Lung (tissue), 12 donors: ENCODE measurements around the gene CFAP410. TPM values are rescaled to one million over a fixed set of nuclear protein-coding genes. Genes with fewer than 3 reads are reported as not detected.
"Not testable (repeated sequence)": the region's sequence is repeated elsewhere in the genome, so short reads cannot be mapped to it uniquely, and the experiment has no call there.

Experiments used
- ATAC-seq: fragments of 200-7000 bp; cut with Tn5 transposase; one replicate; pipeline ENCODE4 v1.9.1; 2020; ENCODE audit warnings: moderate number of reproducible peaks; ENCODE audit not compliant: insufficient read depth, low FRiP score
- DNase-seq, 3 donors: peaks; one replicate each; pipeline ENCODE4 v3.0.0-alpha.2; 2013 to 2017
- H3K27ac ChIP-seq, 2 donors: one replicate each; pipeline ENCODE4 v1.5.1; 2013; ENCODE audit warnings: mild to moderate bottlenecking in 2 of 2, moderate library complexity in 2 of 2, control low read depth in 1 of 2, inconsistent platforms in 1 of 2, low read depth in 1 of 2, low read length in 1 of 2
- H3K27me3 ChIP-seq, 3 donors: one replicate each; pipeline ENCODE4 v1.5.1; 2013; ENCODE audit warnings: low read length in 2 of 3; ENCODE audit not compliant: control insufficient read depth in 3 of 3, insufficient read depth in 3 of 3
- H3K36me3 ChIP-seq, 4 donors: one replicate each; pipeline ENCODE4 v1.5.1; 2013; ENCODE audit warnings: low read length in 4 of 4, mild to moderate bottlenecking in 1 of 4, moderate library complexity in 1 of 4; ENCODE audit not compliant: control insufficient read depth in 4 of 4, insufficient read depth in 4 of 4
- H3K4me1 ChIP-seq, 5 donors: one replicate each; pipeline ENCODE4 v1.5.1; 2013; ENCODE audit warnings: low read length in 5 of 5, mild to moderate bottlenecking in 2 of 5, moderate library complexity in 1 of 5; ENCODE audit not compliant: control insufficient read depth in 5 of 5, insufficient read depth in 5 of 5
- H3K4me3 ChIP-seq: one replicate; pipeline ENCODE4 v1.5.1; 2013; ENCODE audit warnings: mild to moderate bottlenecking, control low read depth, moderate library complexity
- H3K9ac ChIP-seq, 2 donors: one replicate each; pipeline ENCODE4 v1.5.1; 2013; ENCODE audit warnings: low read length in 2 of 2, control low read depth in 1 of 2; ENCODE audit not compliant: insufficient read depth in 1 of 2
- H3K9me3 ChIP-seq, 4 donors: one replicate each; pipeline ENCODE4 v1.5.1; 2013; ENCODE audit warnings: low read length in 3 of 4, mild to moderate bottlenecking in 1 of 4, moderate library complexity in 1 of 4; ENCODE audit not compliant: control insufficient read depth in 4 of 4, insufficient read depth in 3 of 4
- CTCF ChIP-seq: IDR thresholded peaks from 2 replicates; pipeline ENCODE4 v1.5.1; 2012; ENCODE audit warnings: mild to moderate bottlenecking; ENCODE audit errors: control extremely low read depth, extremely low read depth
- WGBS, 2 donors: extraction: QIAGEN DNeasy Blood & Tissue Kit; methylation state at CpG; one replicate each; pipeline ENCODE4 v1.1.7; 2013; 5-methylcytosine and 5-hydroxymethylcytosine counted together
- polyA plus RNA-seq, 2 donors: library from polyadenylated mRNA; stranded (reverse); fragments of 200-250 nt; gene quantifications; one replicate each; pipeline ENCODE4 v1.2.1, GENCODE V29; 2013
- total RNA-seq, 2 donors: library from RNA; depleted of rRNA in 1 of 2; stranded (reverse); fragments of >200 nt in 1 of 2; gene quantifications; one replicate each; pipeline ENCODE4 v1.2.1, GENCODE V29; 2014 to 2021
- donor health status: control.
- donor health status: control.
- donor health status: Bipolar disorder and iron deficiency.
- donor health status: healthy.
- donor health status: DM: yes; HTN: yes; CAD: no.

The CFAP410 gene
- total and polyA plus RNA-seq, 4 donors = 24.3 to 72.7 (median 39.5) TPM

GRCh38 chr21:44285138-44285992 is 53.8 kb downstream of the CFAP410 start, which contains the start of gene AIRE:
Gene AIRE, plus strand, starts transcription at chr21:44285876. Its CDS starts 131 bp downstream, at chr21:44286007.
- Histone ChIP-seq H3K27me3 (peaks cover 0 to 25% (median 0%) of the 10 kb centered on the region in 3 donors), H3K9ac (no peak within 1 kb of the TSS), H3K36me3 (no peaks in the 10 kb centered on the region), H3K27ac (no peak within 1 kb of the TSS), H3K9me3 (no peaks in the 10 kb centered on the region), H3K4me1 (peaks cover 0 to 15% (median 4%) of the 10 kb centered on the region in 5 donors), H3K4me3 (no peak within 1 kb of the TSS)
- peak in 1 of 3 donors; percentile 34 for DNase-seq
- no peak for TF ChIP-seq CTCF
- WGBS, 2 donors = 37 to 58% methylated on average over 56 of the region's 56 CpGs
- no peak for ATAC-seq

DNA sequence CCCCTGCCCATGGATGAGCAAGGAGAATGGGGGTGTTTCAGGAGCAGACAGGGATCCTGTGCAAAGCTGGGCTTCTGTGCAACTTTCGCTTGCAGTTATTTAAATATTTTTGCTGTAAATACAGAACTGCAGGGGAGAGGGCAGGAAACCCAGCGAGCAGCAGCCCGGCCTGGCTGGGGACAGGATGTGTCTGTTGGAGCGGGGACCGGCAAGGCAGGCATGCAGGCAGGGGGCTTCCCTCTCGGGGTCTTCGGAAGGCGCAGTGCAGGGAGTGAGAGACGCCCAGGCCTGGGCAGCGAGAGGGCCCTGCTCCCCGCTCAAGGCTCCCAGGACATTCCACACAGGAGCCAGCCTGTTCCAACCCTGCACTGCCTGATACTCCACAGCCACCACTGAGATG is 55.2 kb downstream of the CFAP410 start:
- WGBS, 2 donors = 23 to 58% methylated on average over 11 of the region's 11 CpGs
- DNase-seq = peak in 1 of 3 donors; percentile 32
- Histone ChIP-seq H3K9ac (no peak overlapping the region), H3K4me1 (peaks cover 0 to 15% (median 4%) of the 10 kb centered on the region in 5 donors), H3K27ac (no peak overlapping the region), H3K27me3 (peaks cover 0 to 25% (median 0%) of the 10 kb centered on the region in 3 donors), H3K9me3 (no peaks in the 10 kb centered on the region), H3K4me3 (no peak overlapping the region), H3K36me3 (no peaks in the 10 kb centered on the region)
- TF ChIP-seq CTCF = no peak
- no peak for ATAC-seq

DNA sequence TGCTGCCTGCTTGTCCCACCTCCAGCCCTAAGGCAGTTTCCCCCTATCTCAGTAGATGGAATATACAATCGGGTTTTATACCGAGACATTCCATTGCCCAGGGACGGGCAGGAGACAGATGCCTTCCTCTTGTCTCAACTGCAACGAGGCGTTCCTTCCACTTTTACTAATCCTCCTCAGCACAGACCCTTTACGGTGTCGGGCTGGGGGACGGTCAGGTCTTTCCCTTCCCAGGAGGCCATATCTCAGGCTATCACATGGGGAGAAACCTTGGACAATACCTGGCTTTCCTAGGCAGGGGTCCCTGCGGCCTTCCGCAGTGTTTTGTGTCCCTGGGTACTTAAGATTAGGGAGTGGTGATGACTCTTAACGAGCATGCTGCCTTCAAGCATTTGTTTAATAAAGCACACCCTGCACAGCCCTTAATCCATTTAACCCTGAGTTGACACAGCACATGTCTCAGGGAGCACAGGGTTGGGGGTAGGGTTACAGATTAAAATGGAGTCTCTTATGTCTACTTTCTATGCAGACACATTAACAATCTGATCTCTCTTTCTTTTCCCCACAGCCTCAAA is 55.9 kb downstream of the CFAP410 start:
- ATAC-seq, DNase-seq, H3K9me3 ChIP-seq, H3K36me3 ChIP-seq, H3K27ac ChIP-seq, H3K4me3 ChIP-seq, H3K9ac ChIP-seq: not testable (repeated sequence)
- H3K4me1 ChIP-seq = peaks cover 0 to 15% (median 4%) of the 10 kb centered on the region in 5 donors
- 49 to 53% methylated on average over 10 to 11 of the region's 11 CpGs for WGBS, 2 donors
- H3K27me3 ChIP-seq = peaks cover 0 to 25% (median 0%) of the 10 kb centered on the region in 3 donors

DNA sequence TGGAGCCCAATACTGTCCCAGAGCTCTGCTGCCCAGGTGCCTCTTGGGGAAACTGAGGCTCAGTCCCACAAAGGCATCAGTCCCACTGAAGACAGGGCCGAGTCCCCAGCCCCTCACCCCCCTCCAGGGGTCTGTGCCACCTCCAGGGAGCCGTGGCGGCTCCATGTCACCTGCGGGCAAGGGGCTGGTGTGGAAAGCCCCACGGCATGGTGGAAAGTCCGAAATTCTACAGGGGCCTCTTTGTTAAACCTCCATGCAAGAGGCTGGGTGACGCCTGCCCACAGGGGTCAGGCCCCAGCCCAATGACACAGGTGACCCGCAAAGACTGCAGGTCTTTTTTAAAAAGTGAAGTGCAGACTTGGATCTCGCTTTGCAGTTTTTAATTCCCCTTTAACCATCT is 56.8 kb downstream of the CFAP410 start:
- no peak overlapping the region for H3K9ac ChIP-seq
- no peak for TF ChIP-seq CTCF
- ATAC-seq (no peak), DNase-seq (no peak)
- H3K4me3 ChIP-seq = no peak overlapping the region
- H3K27ac ChIP-seq = no peak overlapping the region
- H3K4me1 ChIP-seq = peaks cover 0 to 15% (median 4%) of the 10 kb centered on the region in 5 donors
- no peaks in the 10 kb centered on the region for H3K9me3 ChIP-seq
- 95% methylated on average over 9 of the region's 9 CpGs for WGBS, 2 donors
- peaks cover 0 to 18% (median 0%) of the 10 kb centered on the region in 3 donors for H3K27me3 ChIP-seq
- no peaks in the 10 kb centered on the region for H3K36me3 ChIP-seq
